H1 (cell line): ENCODE data around the gene LNPK. TPM values are rescaled to one million over a fixed set of nuclear protein-coding genes. Genes with fewer than 3 reads are reported as not detected.

Experiments used
- CTCF ChIA-PET: fragments of 300-600 bp; sonication (Branson Sonifier 250); formaldehyde crosslinking; loops from one replicate; lab custom pipeline; 2021; ENCODE audit not compliant: partially characterized antibody; lab: Charles Lee
- POLR2A ChIA-PET: fragments of 300-600 bp; sonication (Branson Sonifier 250); formaldehyde crosslinking; loops from one replicate; lab custom pipeline; 2021; ENCODE audit warnings: inconsistent platforms; ENCODE audit not compliant: partially characterized antibody; lab: Charles Lee
- DNase-seq, 2 experiments: peaks; one replicate each; pipeline versions ENCODE4 v3.0.0 to v3.0.0-alpha.2; 2010 to 2022; ENCODE audit warnings: low spot score in 2 of 2, low read depth in 1 of 2, mixed read lengths in 1 of 2
- FAIRE-seq: peaks from 2 replicates; lab custom pipeline; 2011; peaks lifted over from hg19 to GRCh38; lab: Jason Lieb, UNC
- H2AFZ ChIP-seq: 2 replicates; pipeline ENCODE4 v1.8.1; 2012; ENCODE audit warnings: low read length, inconsistent platforms
- H2AK5ac ChIP-seq: 2 replicates; pipeline ENCODE4 v1.6.1; 2013; ENCODE audit warnings: low read depth, low read length
- H2BK120ac ChIP-seq: replicated peaks from 2 replicates; pipeline ENCODE3; 2013; ENCODE audit warnings: low read depth, low read length, inconsistent platforms
- H2BK12ac ChIP-seq: 2 replicates; pipeline ENCODE4 v1.6.1; 2013; ENCODE audit warnings: low read depth, low read length
- H2BK15ac ChIP-seq: 2 replicates; pipeline ENCODE4 v1.6.1; 2013; ENCODE audit warnings: low read length
- H2BK20ac ChIP-seq: 2 replicates; pipeline ENCODE4 v1.6.1; 2013; ENCODE audit warnings: low read length
- H2BK5ac ChIP-seq: 2 replicates; pipeline ENCODE4 v1.6.1; 2013; ENCODE audit warnings: low read depth, low read length
- H3K14ac ChIP-seq: 2 replicates; pipeline ENCODE4 v1.6.1; 2013; ENCODE audit warnings: inconsistent platforms; ENCODE audit not compliant: insufficient read length
- H3K18ac ChIP-seq: 2 replicates; pipeline ENCODE4 v1.6.1; 2013; ENCODE audit warnings: low read length; ENCODE audit errors: extremely low read depth
- H3K23ac ChIP-seq: 2 replicates; pipeline ENCODE4 v1.6.1; 2013; ENCODE audit warnings: inconsistent platforms; ENCODE audit not compliant: insufficient read length
- H3K23me2 ChIP-seq: 2 replicates; pipeline ENCODE4 v1.6.1; 2013; ENCODE audit warnings: low read depth, low read length
- H3K27ac ChIP-seq: 2 replicates; pipeline ENCODE4 v1.6.1; 2011; ENCODE audit warnings: low read depth, low read length, inconsistent platforms
- H3K27me3 ChIP-seq, 4 experiments: replicated peaks in 1 of 4; 1 replicate in 1 of 4; 2 replicates in 3 of 4; pipeline versions ENCODE4 v1.6.1 to v1.8.1; 2011 to 2013; ENCODE audit warnings: low read length in 3 of 4, mild to moderate bottlenecking in 3 of 4, inconsistent platforms in 2 of 4, mixed read lengths in 2 of 4, moderate library complexity in 1 of 4; ENCODE audit not compliant: control insufficient read depth in 3 of 4, insufficient read depth in 3 of 4; ENCODE audit errors: extremely low read depth in 1 of 4
- H3K36me3 ChIP-seq, 4 experiments: 2 replicates each; pipeline versions ENCODE4 v1.6.1 to v1.8.1; 2011 to 2013; ENCODE audit warnings: mild to moderate bottlenecking in 4 of 4, low read length in 3 of 4, moderate library complexity in 2 of 4, control low read depth in 1 of 4, inconsistent platforms in 1 of 4; ENCODE audit not compliant: insufficient read depth in 4 of 4, control insufficient read depth in 2 of 4
- H3K4ac ChIP-seq: replicated peaks from 2 replicates; pipeline ENCODE3; 2013; ENCODE audit warnings: low read length, low read depth, mixed read lengths, inconsistent platforms; ENCODE audit not compliant: insufficient read length
- H3K4me1 ChIP-seq, 4 experiments: replicated peaks in 1 of 4; 1 replicate in 1 of 4; 2 replicates in 3 of 4; pipeline versions ENCODE4 v1.6.1 to v1.8.1; 2011 to 2013; ENCODE audit warnings: low read length in 3 of 4, inconsistent platforms in 2 of 4, mixed read lengths in 1 of 4; ENCODE audit not compliant: insufficient read depth in 4 of 4, control insufficient read depth in 3 of 4
- H3K4me2 ChIP-seq, 2 experiments: 2 replicates each; pipeline versions ENCODE4 v1.6.1 to v1.8.1; 2011 to 2013; ENCODE audit warnings: low read depth in 2 of 2, low read length in 2 of 2, control low read depth in 1 of 2, inconsistent platforms in 1 of 2, mild to moderate bottlenecking in 1 of 2; ENCODE audit not compliant: insufficient read depth in 1 of 2
- H3K4me3 ChIP-seq, 4 experiments: fragments of 200-600, 300-600 bp in 1 of 4; sonication (generic), shearing (Covaris generic), sonication (Bioruptor Twin) in 1 of 4; 2 replicates each; pipeline versions ENCODE4 v1.5.1 to v1.8.1; 2011 to 2016; ENCODE audit warnings: low read length in 4 of 4, low read depth in 3 of 4, control low read depth in 2 of 4, inconsistent platforms in 2 of 4, mild to moderate bottlenecking in 2 of 4, mixed read lengths in 1 of 4, moderate library complexity in 1 of 4; ENCODE audit not compliant: insufficient read depth in 2 of 4; ENCODE audit errors: extremely low read depth in 1 of 4
- H3K56ac ChIP-seq: replicated peaks from 2 replicates; pipeline ENCODE3; 2013; ENCODE audit warnings: low read depth, mild to moderate bottlenecking, mixed read lengths, low read length, inconsistent platforms; ENCODE audit not compliant: insufficient read length
- H3K79me1 ChIP-seq: 2 replicates; pipeline ENCODE4 v1.6.1; 2013; ENCODE audit warnings: low read depth, low read length, control low read depth
- H3K79me2 ChIP-seq, 2 experiments: 2 replicates each; pipeline versions ENCODE4 v1.6.1 to v1.8.1; 2012 to 2013; ENCODE audit warnings: low read length in 2 of 2, mild to moderate bottlenecking in 2 of 2, inconsistent platforms in 1 of 2; ENCODE audit not compliant: insufficient read depth in 2 of 2, control insufficient read depth in 1 of 2
- H3K9ac ChIP-seq, 4 experiments: replicated peaks in 1 of 4; 1 replicate in 1 of 4; 2 replicates in 3 of 4; pipeline versions ENCODE4 v1.6.1 to v1.8.1; 2011 to 2013; ENCODE audit warnings: low read depth in 3 of 4, low read length in 3 of 4, control low read depth in 2 of 4, mild to moderate bottlenecking in 2 of 4, moderate library complexity in 2 of 4, inconsistent platforms in 1 of 4; ENCODE audit errors: extremely low read depth in 1 of 4
- H3K9me3 ChIP-seq, 2 experiments: 2 replicates each; pipeline versions ENCODE4 v1.6.1 to v1.8.1; 2012 to 2013; ENCODE audit warnings: mild to moderate bottlenecking in 2 of 2, moderate library complexity in 2 of 2, control low read depth in 1 of 2, inconsistent platforms in 1 of 2, low read depth in 1 of 2, low read length in 1 of 2, mixed read lengths in 1 of 2; ENCODE audit not compliant: insufficient read depth in 2 of 2
- H4K20me1 ChIP-seq, 2 experiments: replicated peaks in 1 of 2; 2 replicates each; pipeline versions ENCODE3 to v1.8.1; 2011 to 2013; ENCODE audit warnings: inconsistent platforms in 2 of 2, low read length in 2 of 2, mild to moderate bottlenecking in 1 of 2; ENCODE audit not compliant: insufficient read depth in 2 of 2, control insufficient read depth in 1 of 2
- H4K5ac ChIP-seq: 2 replicates; pipeline ENCODE4 v1.6.1; 2013; ENCODE audit warnings: low read length, low read depth, mixed read lengths, inconsistent platforms; ENCODE audit not compliant: insufficient read length
- H4K8ac ChIP-seq: 2 replicates; pipeline ENCODE4 v1.8.0; 2013; ENCODE audit warnings: mild to moderate bottlenecking, moderate library complexity, low read length, inconsistent platforms; ENCODE audit not compliant: insufficient read depth; ENCODE audit errors: extremely low read depth
- H4K91ac ChIP-seq: replicated peaks from 2 replicates; pipeline ENCODE3; 2013; ENCODE audit warnings: low read length, mixed read lengths, inconsistent platforms; ENCODE audit not compliant: insufficient read length
- BCL11A ChIP-seq, 2 experiments: IDR thresholded peaks; one replicate each; pipeline ENCODE4 v1.6.1; 2011; ENCODE audit warnings: low read depth in 2 of 2, low read length in 2 of 2, mild to moderate bottlenecking in 2 of 2
- BRCA1 ChIP-seq: IDR thresholded peaks from 2 replicates; pipeline ENCODE4 v1.6.1; 2012; ENCODE audit warnings: low read depth, low read length, improper control_type of control experiment
- CHD2 ChIP-seq: IDR thresholded peaks from 2 replicates; pipeline ENCODE4 v1.6.1; 2012; ENCODE audit warnings: low read length, improper control_type of control experiment
- EZH2 ChIP-seq: fragments of 200-600 bp; sonication (generic); IDR thresholded peaks from 2 replicates; pipeline ENCODE4 v1.7.1; 2012; ENCODE audit warnings: low read depth, mild to moderate bottlenecking, moderate library complexity, low read length, inconsistent platforms; ENCODE audit not compliant: severe bottlenecking
- MAX ChIP-seq: IDR thresholded peaks from 2 replicates; pipeline ENCODE4 v1.6.1; 2012; ENCODE audit warnings: inconsistent platforms
- SIN3A ChIP-seq, 2 experiments: IDR thresholded peaks in 1 of 2; conservative IDR thresholded peaks in 1 of 2; 2 replicates each; pipeline ENCODE4 v1.6.1; 2011 to 2012; ENCODE audit warnings: low read length in 2 of 2, improper control_type of control experiment in 1 of 2, low read depth in 1 of 2, mild to moderate bottlenecking in 1 of 2
- WGBS, 2 experiments: shearing (Covaris generic) in 1 of 2; methylation state at CpG; one replicate each; pipeline versions ENCODE4 v1.1.6 to v1.1.7; 2013 to 2015; ENCODE audit warnings: low lambda C conversion rate in 2 of 2, mixed read lengths in 2 of 2, inconsistent platforms in 1 of 2, low coverage in 1 of 2, missing lambda C conversion rate in 1 of 2; ENCODE audit not compliant: insufficient replicate concordance in 2 of 2, insufficient coverage in 1 of 2, insufficient read length in 1 of 2; ENCODE audit errors: extremely low coverage in 1 of 2, missing lambda C conversion rate in 1 of 2; 5-methylcytosine and 5-hydroxymethylcytosine counted together
- polyA plus RNA-seq, 7 experiments: library from polyadenylated mRNA; depleted of rRNA in 3 of 7; stranded (reverse) in 5 of 7; unstranded in 2 of 7; fragments of >200 nt in 5 of 7; fragments of 200-250 nt in 2 of 7; gene quantifications; 1 replicate in 5 of 7; 2 replicates in 1 of 7; 4 replicates in 1 of 7; pipeline versions ENCODE4 v1.2.1 to v1.2.3, GENCODE V29; 2011 to 2013; ENCODE audit warnings: missing spikeins in 2 of 7, mixed read lengths in 2 of 7
- total RNA-seq: library from RNA; stranded (reverse); fragmentation: NEBNext Ultra II Directional; extraction: Animal tissue kit (Norgen Biotek cat#: 25700); gene quantifications from 2 replicates; pipeline ENCODE4 v1.2.1, GENCODE V29; 2021

Gene LNPK
- total and polyA plus RNA-seq, 2 of the 8 experiments (the other 6 are each of a cell fraction or from before 2014, with no cell fraction given) = 3.1 to 10.3 TPM

GRCh38 chr2:175904035-175904434 lies 98.0 kb downstream of the LNPK start:
- no peak overlapping the region for H3K27ac ChIP-seq
- H3K18ac ChIP-seq = no peak overlapping the region
- no peaks in the 10 kb centered on the region for H3K79me1 ChIP-seq
- CTCF ChIA-PET = no interaction called here
- H3K4me2 ChIP-seq = no peak overlapping the region
- 0 out of 2 replicates have a peak, but pooled peaks cover 2% of the 10 kb centered on the region for H3K23me2 ChIP-seq
- H3K23ac ChIP-seq = no peak overlapping the region
- H3K9me3 ChIP-seq = no peaks in the 10 kb centered on the region
- no peak overlapping the region for H4K5ac ChIP-seq
- FAIRE-seq (no peak), DNase-seq (no peak)
- H2BK20ac ChIP-seq = no peak overlapping the region
- no peaks in the 10 kb centered on the region for H3K79me2 ChIP-seq
- no peak overlapping the region for H2BK120ac ChIP-seq
- H3K4ac ChIP-seq = no peak overlapping the region
- H2AK5ac ChIP-seq = no peak overlapping the region
- no peak overlapping the region for H4K91ac ChIP-seq
- no peaks in the 10 kb centered on the region for H3K4me1 ChIP-seq
- no peak overlapping the region for H3K9ac ChIP-seq
- no peak overlapping the region for H2AFZ ChIP-seq
- no peaks in the 10 kb centered on the region for H3K27me3 ChIP-seq
- 85% methylated on average over 4 of the region's 4 CpGs; no CpG with 5 or more reads in 1 of the 2 experiments for WGBS, 2 experiments
- POLR2A ChIA-PET = no interaction called here
- TF ChIP-seq BCL11A (IDR thresholded peaks at IDR 0.05; ENCODE audit: low read depth in 2 of 2, low read length in 2 of 2) (no peak), BRCA1 (no peak), SIN3A (conservative IDR thresholded peaks at IDR 0.05 in 1 of 2, IDR thresholded peaks at IDR 0.05 in 1 of 2; ENCODE audit: low read depth in 1 of 2, low read length in 2 of 2) (no peak), CHD2 (no peak), EZH2 (no peak), MAX (no peak)
- no peak overlapping the region for H2BK15ac ChIP-seq
- no peak overlapping the region for H2BK5ac ChIP-seq
- no peak overlapping the region for H4K8ac ChIP-seq
- no peaks in the 10 kb centered on the region for H3K36me3 ChIP-seq
- H4K20me1 ChIP-seq = no peaks in the 10 kb centered on the region
- no peak overlapping the region for H3K4me3 ChIP-seq
- H3K14ac ChIP-seq = no peak overlapping the region
- H3K56ac ChIP-seq = no peak overlapping the region
- H2BK12ac ChIP-seq = no peak overlapping the region
